Fibroblast of villous mesenchyme (primary cell): Measurements from ENCODE around the gene CLGN. TPM values are rescaled to one million over a fixed set of nuclear protein-coding genes. Genes with fewer than 3 reads are reported as not detected.

Experiments used
- DNase-seq: peaks from one replicate; pipeline ENCODE4 v3.0.0-alpha.2; 2010; ENCODE audit warnings: low read depth
- H3K4me3 ChIP-seq: 2 replicates; pipeline ENCODE4 v1.5.1; 2011; ENCODE audit warnings: low read depth, mild to moderate bottlenecking, low read length
- CTCF ChIP-seq: IDR thresholded peaks from 2 replicates; pipeline ENCODE4 v1.5.1; 2012; ENCODE audit warnings: low read depth, mild to moderate bottlenecking, low read length; ENCODE audit not compliant: insufficient read depth
- total RNA-seq: library from RNA; depleted of rRNA; stranded (reverse); fragments of >200 nt; gene quantifications from 2 replicates; pipeline ENCODE4 v1.2.3, GENCODE V29; 2012

CLGN gene
- total RNA-seq, 1 donor, result 1.7 TPM

DNA sequence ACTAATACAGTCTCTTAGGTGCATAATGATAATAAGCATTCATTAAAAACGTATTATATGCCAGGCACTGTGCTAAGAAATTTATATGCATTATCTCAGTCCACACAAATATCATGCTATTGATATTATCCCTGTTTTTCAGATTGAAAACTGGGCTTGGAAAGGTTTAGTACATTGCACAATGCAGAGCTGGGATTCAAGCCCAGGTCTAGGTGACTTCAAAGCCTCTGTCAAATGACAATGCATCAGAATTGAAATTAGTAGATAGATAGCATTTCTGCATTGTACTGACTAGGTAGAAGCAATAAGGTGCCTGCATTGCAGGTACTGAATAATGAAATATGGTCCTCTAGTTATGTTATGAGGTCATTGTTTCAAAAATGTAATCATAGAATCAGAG, 72.2 kb downstream of the CLGN start:
- DNase-seq, result no peak
- no peak for TF ChIP-seq CTCF
- H3K4me3 ChIP-seq, result no peak overlapping the region

- no peak for TF ChIP-seq CTCF
- peak; percentile 50 for DNase-seq
- H3K4me3 ChIP-seq, result no peak overlapping the region
These were observed 73.7 kb downstream of the CLGN start for GRCh38 chr4:140353786-140354185.

GRCh38 chr4:140351093-140352075, 76.1 kb downstream of the CLGN start:
- no peak overlapping the region for H3K4me3 ChIP-seq
- TF ChIP-seq CTCF, result no peak

DNA sequence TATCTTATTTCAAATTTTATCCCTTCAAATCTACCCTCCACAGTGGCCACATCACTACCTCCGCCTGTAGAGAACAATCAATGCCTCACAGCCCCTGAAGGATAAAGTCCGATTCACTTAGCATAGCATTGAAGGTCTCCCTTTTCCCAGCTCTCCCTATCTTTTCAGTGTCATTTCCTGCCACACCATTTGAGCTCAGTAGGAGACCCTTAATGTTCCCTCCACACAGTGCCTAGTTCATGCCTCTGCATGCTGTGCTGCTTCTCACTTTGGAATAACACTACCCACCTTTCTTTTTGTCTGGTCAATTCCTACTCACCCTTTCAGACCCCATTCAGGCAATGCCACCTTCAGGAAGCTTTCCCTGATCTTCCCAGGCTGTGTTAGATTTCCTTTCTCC, 77.6 kb downstream of the CLGN start:
- no peak for DNase-seq
- no peak for TF ChIP-seq CTCF
- no peak overlapping the region for H3K4me3 ChIP-seq

More at GRCh38 chr4:140351093-140352075, 76.1 kb downstream of the CLGN start:
- DNase-seq, result no peak

GRCh38 chr4:140346136-140346535, 81.3 kb downstream of the CLGN start:
- DNase-seq, result no peak
- no peak overlapping the region for H3K4me3 ChIP-seq
- TF ChIP-seq CTCF, result no peak

- H3K4me3 ChIP-seq, result no peak overlapping the region
- no peak for TF ChIP-seq CTCF
- DNase-seq, result no peak
These were observed 82.8 kb downstream of the CLGN start for GRCh38 chr4:140344621-140345020.
